Measurements from ENCODE around the gene NEUROG2. TPM values are rescaled to one million over a fixed set of nuclear protein-coding genes. Genes with fewer than 3 reads are reported as not detected.

The NEUROG2 gene
- polyA plus RNA-seq, 1 donor (not counting 4 experiments of a cell fraction or from before 2014, with no cell fraction given): not detected

DNA sequence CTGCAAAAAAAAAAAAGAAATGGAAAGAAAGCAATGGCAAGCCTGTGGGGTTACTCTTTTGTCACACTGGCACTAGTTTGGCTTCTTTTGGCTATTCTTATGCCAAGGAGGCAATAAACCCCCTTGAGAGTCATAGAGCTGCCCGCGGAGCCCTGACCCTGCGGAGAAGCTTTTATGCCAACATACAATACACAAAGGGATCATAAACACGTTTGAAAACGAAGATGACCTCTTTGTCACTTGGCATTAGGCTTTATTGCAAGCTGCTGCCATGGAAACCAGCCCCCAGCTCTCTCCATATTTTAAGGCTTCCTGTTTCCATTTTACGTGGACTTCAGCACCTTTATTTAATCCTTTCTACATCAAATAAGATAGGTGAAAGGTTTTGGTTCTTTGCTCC, 7.6 kb downstream of the NEUROG2 start:
- H3K4me3 ChIP-seq (ENCODE audit: control insufficient read depth in 2 of 3, extremely low read depth in 1 of 3, insufficient read depth in 2 of 3, low read depth in 1 of 3, low read length in 3 of 3): no peak overlapping the region
- H3K27ac ChIP-seq (ENCODE audit: control insufficient read depth, insufficient read depth, low read length): no peak overlapping the region
- no peak overlapping the region for H3K9ac ChIP-seq (ENCODE audit: control insufficient read depth, extremely low read depth, insufficient read depth, low read length)
- peaks cover 66% of the 10 kb centered on the region for H3K27me3 ChIP-seq (ENCODE audit: control insufficient read depth, extremely low read depth, insufficient read depth, low read length)
- H3K9me3 ChIP-seq (ENCODE audit: control insufficient read depth, low read depth, low read length): no peaks in the 10 kb centered on the region
- TF ChIP-seq EZH2 (IDR thresholded peaks at IDR 0.05; ENCODE audit: low read length): peak; percentile 25
- TF ChIP-seq, protein P1, sequence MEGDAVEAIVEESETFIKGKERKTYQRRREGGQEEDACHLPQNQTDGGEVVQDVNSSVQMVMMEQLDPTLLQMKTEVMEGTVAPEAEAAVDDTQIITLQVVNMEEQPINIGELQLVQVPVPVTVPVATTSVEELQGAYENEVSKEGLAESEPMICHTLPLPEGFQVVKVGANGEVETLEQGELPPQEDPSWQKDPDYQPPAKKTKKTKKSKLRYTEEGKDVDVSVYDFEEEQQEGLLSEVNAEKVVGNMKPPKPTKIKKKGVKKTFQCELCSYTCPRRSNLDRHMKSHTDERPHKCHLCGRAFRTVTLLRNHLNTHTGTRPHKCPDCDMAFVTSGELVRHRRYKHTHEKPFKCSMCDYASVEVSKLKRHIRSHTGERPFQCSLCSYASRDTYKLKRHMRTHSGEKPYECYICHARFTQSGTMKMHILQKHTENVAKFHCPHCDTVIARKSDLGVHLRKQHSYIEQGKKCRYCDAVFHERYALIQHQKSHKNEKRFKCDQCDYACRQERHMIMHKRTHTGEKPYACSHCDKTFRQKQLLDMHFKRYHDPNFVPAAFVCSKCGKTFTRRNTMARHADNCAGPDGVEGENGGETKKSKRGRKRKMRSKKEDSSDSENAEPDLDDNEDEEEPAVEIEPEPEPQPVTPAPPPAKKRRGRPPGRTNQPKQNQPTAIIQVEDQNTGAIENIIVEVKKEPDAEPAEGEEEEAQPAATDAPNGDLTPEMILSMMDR (optimal IDR thresholded peaks at IDR 0.05 in 1 of 3, IDR thresholded peaks at IDR 0.05 in 1 of 3, conservative IDR thresholded peaks at IDR 0.05 in 1 of 3; ENCODE audit: extremely low read depth in 1 of 3, insufficient read depth in 2 of 3, low read length in 3 of 3): no peak
- dilution Hi-C loops (cut with MboI; ENCODE audit: extremely low pct_ligation_motif_present, low sequenced_read_pairs): no loop called here
- H3K4me2 ChIP-seq (ENCODE audit: control insufficient read depth, extremely low read depth, insufficient read depth, low read depth, low read length): no peak overlapping the region
- H3K4me1 ChIP-seq (ENCODE audit: control insufficient read depth, extremely low read depth, insufficient read depth, low read length): peaks cover 10% of the 10 kb centered on the region
- H3K36me3 ChIP-seq (ENCODE audit: control insufficient read depth in 2 of 2, extremely low read depth in 1 of 2, insufficient read depth in 2 of 2, low read length in 2 of 2): no peaks in the 10 kb centered on the region
- no peaks in the 10 kb centered on the region for H3K79me2 ChIP-seq (ENCODE audit: control insufficient read depth, insufficient read depth, low read length)
- FAIRE-seq: no peak
- no peak overlapping the region for H2AFZ ChIP-seq (ENCODE audit: control insufficient read depth, low read length)
- DNase-seq (ENCODE audit: low read depth, low spot score): no peak
- H4K20me1 ChIP-seq (ENCODE audit: control insufficient read depth, extremely low read depth, insufficient read depth, low read length): no peaks in the 10 kb centered on the region
- no peaks in the 10 kb centered on the region for H3K9me1 ChIP-seq (ENCODE audit: control insufficient read depth, extremely low read depth, insufficient read depth, low read length)

DNA sequence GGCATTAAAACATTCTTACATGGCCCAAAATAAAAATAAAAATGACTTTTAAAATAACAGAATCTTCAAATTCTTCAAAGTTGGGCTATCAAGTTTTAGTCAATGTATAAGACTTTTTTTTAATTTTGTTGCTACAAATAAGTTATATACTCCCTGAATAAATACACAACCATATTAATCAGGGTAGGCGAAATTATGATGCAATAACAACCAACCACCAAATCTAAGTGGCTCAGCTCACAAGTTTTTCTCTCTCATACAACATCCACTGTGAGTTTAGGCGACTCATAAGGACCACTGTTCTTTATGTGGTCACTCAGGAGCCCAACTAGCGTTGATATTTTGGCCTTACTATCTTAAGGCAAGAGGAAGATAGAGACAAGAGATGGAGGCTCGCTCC, 11.2 kb downstream of the NEUROG2 start:
- H3K79me2 ChIP-seq (ENCODE audit: control insufficient read depth, insufficient read depth, low read length): no peaks in the 10 kb centered on the region
- H3K27me3 ChIP-seq (ENCODE audit: control insufficient read depth, extremely low read depth, insufficient read depth, low read length): peaks cover 37% of the 10 kb centered on the region
- no peak for DNase-seq (ENCODE audit: low read depth, low spot score)
- no peaks in the 10 kb centered on the region for H3K36me3 ChIP-seq (ENCODE audit: control insufficient read depth in 2 of 2, extremely low read depth in 1 of 2, insufficient read depth in 2 of 2, low read length in 2 of 2)
- H2AFZ ChIP-seq (ENCODE audit: control insufficient read depth, low read length): no peak overlapping the region
- no peak overlapping the region for H3K4me3 ChIP-seq (ENCODE audit: control insufficient read depth in 2 of 3, extremely low read depth in 1 of 3, insufficient read depth in 2 of 3, low read depth in 1 of 3, low read length in 3 of 3)
- H3K27ac ChIP-seq (ENCODE audit: control insufficient read depth, insufficient read depth, low read length): no peak overlapping the region
- H3K9ac ChIP-seq (ENCODE audit: control insufficient read depth, extremely low read depth, insufficient read depth, low read length): no peak overlapping the region
- H3K4me1 ChIP-seq (ENCODE audit: control insufficient read depth, extremely low read depth, insufficient read depth, low read length): peaks cover 6% of the 10 kb centered on the region
- no peak for TF ChIP-seq EZH2 (IDR thresholded peaks at IDR 0.05; ENCODE audit: low read length)
- TF ChIP-seq, protein P1 (optimal IDR thresholded peaks at IDR 0.05 in 1 of 3, IDR thresholded peaks at IDR 0.05 in 1 of 3, conservative IDR thresholded peaks at IDR 0.05 in 1 of 3; ENCODE audit: extremely low read depth in 1 of 3, insufficient read depth in 2 of 3, low read length in 3 of 3): no peak
- no peak for FAIRE-seq
- H3K9me3 ChIP-seq (ENCODE audit: control insufficient read depth, low read depth, low read length): no peaks in the 10 kb centered on the region
- H4K20me1 ChIP-seq (ENCODE audit: control insufficient read depth, extremely low read depth, insufficient read depth, low read length): no peaks in the 10 kb centered on the region
- no peak overlapping the region for H3K4me2 ChIP-seq (ENCODE audit: control insufficient read depth, extremely low read depth, insufficient read depth, low read depth, low read length)
- dilution Hi-C loops (cut with MboI; ENCODE audit: extremely low pct_ligation_motif_present, low sequenced_read_pairs): no loop called here
- H3K9me1 ChIP-seq (ENCODE audit: control insufficient read depth, extremely low read depth, insufficient read depth, low read length): no peaks in the 10 kb centered on the region

Data from keratinocyte (primary cell).